K562 (cell line): ENCODE results near the gene CDC37. TPM values are rescaled to one million over a fixed set of nuclear protein-coding genes. Genes with fewer than 3 reads are reported as not detected.

Experiments used
- ADNP ChIP-seq: fragments of 200-800 bp; sonication (Bioruptor generic); IDR thresholded peaks from 2 replicates; pipeline ENCODE4 v1.6.1; 2016; ENCODE audit warnings: missing genetic modification characterization, missing compliant biosample characterization
- CEBPG ChIP-seq, 3 experiments: fragments of 200-800 bp in 1 of 3; sonication (Bioruptor generic) in 1 of 3; sonication (generic) in 1 of 3; formaldehyde crosslinking in 1 of 3; IDR thresholded peaks in 2 of 3; conservative IDR thresholded peaks in 1 of 3; 2 replicates each; pipeline versions ENCODE4 v1.6.1 to v1.8.0; 2016 to 2022; ENCODE audit warnings: missing compliant biosample characterization in 2 of 3, missing genetic modification characterization in 2 of 3, mild to moderate bottlenecking in 1 of 3, missing genetic modification reagents in 1 of 3
- DNMT1 ChIP-seq: fragments of 450-650 bp; IDR thresholded peaks from 2 replicates; pipeline ENCODE4 v1.6.1; 2016; ENCODE audit warnings: antibody characterized with exemption, mild to moderate bottlenecking
- E2F3 ChIP-seq: fragments of 250-450 bp; sonication (Bioruptor Pico); IDR thresholded peaks from 2 replicates; pipeline ENCODE4 v1.4.0; 2020; ENCODE audit warnings: mild to moderate bottlenecking
- EHMT2 ChIP-seq: fragments of 450-650 bp; IDR thresholded peaks from 2 replicates; pipeline ENCODE4 v1.6.1; 2018; ENCODE audit warnings: antibody characterized with exemption
- ETV6 ChIP-seq, 3 experiments: fragments of 150-350 bp in 1 of 3; sonication (generic) in 1 of 3; formaldehyde crosslinking in 1 of 3; IDR thresholded peaks; 2 replicates each; pipeline versions ENCODE4 v1.6.1 to v1.8.0; 2014 to 2022; ENCODE audit warnings: borderline replicate concordance in 2 of 3, low read depth in 2 of 3, antibody characterized with exemption in 1 of 3, low read length in 1 of 3, mild to moderate bottlenecking in 1 of 3, missing genetic modification reagents in 1 of 3
- GTF3C2 ChIP-seq: IDR thresholded peaks from 3 replicates; pipeline ENCODE4 v1.6.1; 2011; ENCODE audit warnings: borderline replicate concordance, mild to moderate bottlenecking, moderate library complexity; ENCODE audit not compliant: insufficient read length; ENCODE audit errors: extremely low read depth
- HDAC8 ChIP-seq: fragments of 450-650 bp; IDR thresholded peaks from 2 replicates; pipeline ENCODE4 v1.6.1; 2016; ENCODE audit warnings: mild to moderate bottlenecking, missing genetic modification characterization, moderate library complexity, missing compliant biosample characterization
- IFI16 ChIP-seq: fragments of 250-450 bp; sonication (Bioruptor Pico); IDR thresholded peaks from 2 replicates; pipeline ENCODE4 v2.1.2; 2022; ENCODE audit warnings: mild to moderate bottlenecking, inconsistent platforms
- ILK ChIP-seq: fragments of 450-650 bp; IDR thresholded peaks from 2 replicates; pipeline ENCODE4 v1.6.1; 2016; ENCODE audit warnings: missing genetic modification characterization, low read depth, mild to moderate bottlenecking, missing compliant biosample characterization, moderate library complexity, borderline replicate concordance
- IRF1 ChIP-seq: sonication (generic); formaldehyde crosslinking; IDR thresholded peaks from 2 replicates; pipeline ENCODE4 v1.8.0; 2022; ENCODE audit warnings: missing genetic modification reagents, mild to moderate bottlenecking, borderline replicate concordance
- KAT2B ChIP-seq: IDR thresholded peaks from one replicate; pipeline ENCODE4 v1.6.1; 2012; ENCODE audit warnings: low read depth, mild to moderate bottlenecking, control low read depth, inconsistent platforms, low read length, moderate library complexity
- KLF16 ChIP-seq: IDR thresholded peaks from 2 replicates; pipeline ENCODE4 v1.6.1; 2016; ENCODE audit warnings: antibody characterized with exemption
- NR1H2 ChIP-seq: sonication (generic); formaldehyde crosslinking; IDR thresholded peaks from 2 replicates; pipeline ENCODE4 v1.4.0; 2020; ENCODE audit warnings: mild to moderate bottlenecking, missing genetic modification reagents
- PTBP1 ChIP-seq: fragments of 200-400 bp; formaldehyde crosslinking; IDR thresholded peaks from 2 replicates; pipeline ENCODE4 v1.6.1; 2017; ENCODE audit warnings: low read depth, low read length
- RUNX1 ChIP-seq: sonication (generic); IDR thresholded peaks from 2 replicates; pipeline ENCODE4 v1.6.1; 2016; ENCODE audit warnings: antibody characterized with exemption, low read depth
- SMAD4 ChIP-seq: fragments of 250-450 bp; sonication (Bioruptor Pico); conservative IDR thresholded peaks from 2 replicates; pipeline ENCODE4 v1.8.0; 2021; ENCODE audit warnings: inconsistent platforms, mild to moderate bottlenecking, moderate library complexity
- TAL1 ChIP-seq: fragments of 450-650 bp; IDR thresholded peaks from 2 replicates; pipeline ENCODE4 v1.6.1; 2016; ENCODE audit warnings: mild to moderate bottlenecking
- TRIM25 ChIP-seq: fragments of 450-650 bp; IDR thresholded peaks from 2 replicates; pipeline ENCODE4 v1.7.0; 2016; ENCODE audit warnings: borderline replicate concordance
- ZEB2 ChIP-seq: fragments of 450-650 bp; IDR thresholded peaks from 2 replicates; pipeline ENCODE4 v1.6.1; 2016
- ZNF384 ChIP-seq: IDR thresholded peaks from 2 replicates; pipeline ENCODE4 v1.6.1; 2012; ENCODE audit warnings: low read depth, low read length, improper control_type of control experiment
- ZNF436 ChIP-seq: fragments of 250-450, 450-650 bp; sonication (Bioruptor Pico); formaldehyde crosslinking; IDR thresholded peaks from 2 replicates; pipeline ENCODE4 v1.7.0; 2020; ENCODE audit warnings: mild to moderate bottlenecking
- ZNF584 ChIP-seq: fragments of 200-800 bp; sonication (Bioruptor generic); IDR thresholded peaks from 2 replicates; pipeline ENCODE4 v1.6.1; 2016; ENCODE audit warnings: low read depth, mild to moderate bottlenecking, missing genetic modification characterization, missing compliant biosample characterization
- polyA plus RNA-seq, 8 experiments: library from polyadenylated mRNA; depleted of rRNA in 4 of 8; stranded (reverse) in 5 of 8; unstranded in 3 of 8; fragments of >200 nt; fragmentation: Nextera tagmentation in 2 of 8; fragmentation: Illumina TruSeq in 1 of 8; extraction: Ambion mirVana in 2 of 8; extraction: Trizol in 1 of 8; gene quantifications; 2 replicates each; pipeline versions ENCODE4 v1.2.1 to v1.2.3, GENCODE V29; 2011 to 2014; ENCODE audit warnings: inconsistent platforms in 1 of 8, missing spikeins in 1 of 8
- total RNA-seq, 7 experiments: library from RNA; depleted of rRNA in 6 of 7; stranded (reverse); fragments of >200 nt in 6 of 7; fragmentation: Illumina TruSeq in 2 of 7; extraction: Trizol in 2 of 7; gene quantifications; 2 replicates each; pipeline versions ENCODE4 v1.2.1 to v1.2.3, GENCODE V29; 2011 to 2021; ENCODE audit warnings: low replicate concordance in 1 of 7

Gene CDC37
- total and polyA plus RNA-seq, 9 of the 15 experiments (the other 6 are each of a cell fraction or from before 2014, with no cell fraction given): 6.6 to 538 (median 227) TPM

GRCh38 chr19:10380313-10381102 is 22.8 kb downstream of the CDC37 start, which contains the start of gene TYK2 (continued):
- no peak for TF ChIP-seq KAT2B
- peak; percentile 74 for TF ChIP-seq E2F3 (CRISPR knock-in tag)
- TF ChIP-seq PTBP1: no peak
- TF ChIP-seq TAL1: no peak
- TF ChIP-seq TRIM25: peak; percentile 89; the same call in 1 of the 2 replicates
- no peak for TF ChIP-seq GTF3C2
- TF ChIP-seq ETV6 (IDR thresholded peaks at IDR 0.05; ENCODE audit: borderline replicate concordance in 1 of 2, low read depth in 2 of 2, low read length in 1 of 2): no peak
- no peak for TF ChIP-seq ETV6 (CRISPR knock-in tag; IDR thresholded peaks at IDR 0.05; ENCODE audit: borderline replicate concordance)
- TF ChIP-seq EHMT2: no peak
- no peak for TF ChIP-seq ILK
- no peak for TF ChIP-seq RUNX1
- TF ChIP-seq NR1H2: no peak
- TF ChIP-seq ZEB2: peak; percentile 39; the same call in 1 of the 2 replicates
- no peak for TF ChIP-seq IRF1 (CRISPR knock-in tag)
- no peak for TF ChIP-seq KLF16
- no peak for TF ChIP-seq ADNP
- no peak for TF ChIP-seq ZNF436 (CRISPR knock-in tag)
- TF ChIP-seq IFI16 (CRISPR knock-in tag): no peak
- peak; percentile 100 for TF ChIP-seq ZNF384
- no peak for TF ChIP-seq ZNF584 (CRISPR knock-in tag)
- TF ChIP-seq CEBPG (CRISPR knock-in tag; IDR thresholded peaks at IDR 0.05): no peak
- no peak for TF ChIP-seq CEBPG (tag; conservative IDR thresholded peaks at IDR 0.05 in 1 of 2, IDR thresholded peaks at IDR 0.05 in 1 of 2)
- TF ChIP-seq DNMT1: no peak
- no peak for TF ChIP-seq HDAC8
- TF ChIP-seq SMAD4 (CRISPR knock-in tag): peak; percentile 46; the same call in 1 of the 2 replicates
